22Rv1 (cell line): ENCODE data around the gene NPNT.

ENCODE experiments used
- H3K27ac ChIP-seq: fragments of 450-650 bp; 2 replicates; pipeline ENCODE4 v1.5.1; 2017
- ZFX ChIP-seq: fragments of 450-650 bp; IDR thresholded peaks from 2 replicates; pipeline ENCODE4 v1.6.1; 2017; ENCODE audit warnings: antibody characterized with exemption, borderline replicate concordance
- TF ChIP-seq, protein P1 (sequence below): fragments of 450-650 bp; IDR thresholded peaks from 2 replicates; pipeline ENCODE4 v1.5.1; 2017; ENCODE audit warnings: mild to moderate bottlenecking

NPNT gene

DNA sequence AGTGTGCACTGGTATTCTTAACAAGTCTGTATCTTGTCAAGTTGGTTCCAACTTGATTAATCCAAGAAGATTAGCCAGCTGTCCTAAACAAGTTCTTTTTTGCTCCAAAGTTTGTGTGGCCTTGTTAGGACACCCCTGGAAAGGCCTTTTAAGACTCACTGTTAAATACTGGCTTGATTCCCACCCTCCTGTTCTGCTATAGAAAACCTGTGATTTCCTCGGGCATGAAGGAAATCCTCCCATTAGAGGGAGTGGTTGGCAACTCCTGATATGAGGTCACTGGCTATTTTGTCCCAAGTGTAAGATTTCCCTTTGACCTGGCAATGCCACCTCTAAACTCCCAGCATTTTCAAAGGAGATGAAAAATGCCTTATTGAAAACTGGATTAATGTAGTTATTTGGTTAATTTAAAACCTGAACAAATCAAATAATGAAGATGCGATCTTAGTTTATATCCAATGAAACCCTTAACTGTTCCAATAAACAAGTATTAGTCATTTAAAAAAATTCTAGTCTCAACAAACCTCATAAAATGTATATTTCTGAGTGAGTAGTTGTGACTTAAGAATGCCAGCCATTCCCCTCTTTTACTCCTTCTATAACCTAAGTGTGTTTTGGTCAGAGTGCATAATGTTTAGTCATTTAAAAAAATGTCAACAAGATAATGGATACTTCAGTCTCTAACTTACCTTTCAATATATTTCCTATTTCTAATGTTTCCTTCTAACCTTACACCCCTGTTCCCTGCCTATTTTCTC lies 94.4 kb downstream of the NPNT start:
- no peak for TF ChIP-seq ZFX
- TF ChIP-seq, protein P1, sequence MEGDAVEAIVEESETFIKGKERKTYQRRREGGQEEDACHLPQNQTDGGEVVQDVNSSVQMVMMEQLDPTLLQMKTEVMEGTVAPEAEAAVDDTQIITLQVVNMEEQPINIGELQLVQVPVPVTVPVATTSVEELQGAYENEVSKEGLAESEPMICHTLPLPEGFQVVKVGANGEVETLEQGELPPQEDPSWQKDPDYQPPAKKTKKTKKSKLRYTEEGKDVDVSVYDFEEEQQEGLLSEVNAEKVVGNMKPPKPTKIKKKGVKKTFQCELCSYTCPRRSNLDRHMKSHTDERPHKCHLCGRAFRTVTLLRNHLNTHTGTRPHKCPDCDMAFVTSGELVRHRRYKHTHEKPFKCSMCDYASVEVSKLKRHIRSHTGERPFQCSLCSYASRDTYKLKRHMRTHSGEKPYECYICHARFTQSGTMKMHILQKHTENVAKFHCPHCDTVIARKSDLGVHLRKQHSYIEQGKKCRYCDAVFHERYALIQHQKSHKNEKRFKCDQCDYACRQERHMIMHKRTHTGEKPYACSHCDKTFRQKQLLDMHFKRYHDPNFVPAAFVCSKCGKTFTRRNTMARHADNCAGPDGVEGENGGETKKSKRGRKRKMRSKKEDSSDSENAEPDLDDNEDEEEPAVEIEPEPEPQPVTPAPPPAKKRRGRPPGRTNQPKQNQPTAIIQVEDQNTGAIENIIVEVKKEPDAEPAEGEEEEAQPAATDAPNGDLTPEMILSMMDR = no peak
- no peak overlapping the region for H3K27ac ChIP-seq

DNA sequence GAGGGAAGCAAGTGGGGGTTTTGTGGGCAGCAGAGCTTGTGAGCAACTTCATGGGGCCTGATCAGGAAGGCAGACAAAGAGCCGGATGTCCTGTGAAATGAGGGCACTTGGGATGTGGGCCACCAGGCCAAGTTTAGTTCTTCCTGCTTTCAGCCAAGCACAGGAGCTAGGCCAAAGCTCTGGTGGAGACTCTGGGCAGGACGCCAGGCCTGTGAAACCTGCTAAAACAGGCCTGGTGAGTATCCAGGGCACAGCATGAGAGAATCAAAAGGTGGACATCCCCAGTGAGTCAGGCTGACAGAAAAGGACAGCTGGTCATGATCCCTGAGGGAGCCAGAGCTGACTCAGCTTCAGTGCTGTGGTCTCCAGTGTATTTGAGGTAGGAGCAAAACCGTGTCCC lies 95.7 kb downstream of the NPNT start:
- TF ChIP-seq, protein P1 = no peak
- no peak for TF ChIP-seq ZFX

DNA sequence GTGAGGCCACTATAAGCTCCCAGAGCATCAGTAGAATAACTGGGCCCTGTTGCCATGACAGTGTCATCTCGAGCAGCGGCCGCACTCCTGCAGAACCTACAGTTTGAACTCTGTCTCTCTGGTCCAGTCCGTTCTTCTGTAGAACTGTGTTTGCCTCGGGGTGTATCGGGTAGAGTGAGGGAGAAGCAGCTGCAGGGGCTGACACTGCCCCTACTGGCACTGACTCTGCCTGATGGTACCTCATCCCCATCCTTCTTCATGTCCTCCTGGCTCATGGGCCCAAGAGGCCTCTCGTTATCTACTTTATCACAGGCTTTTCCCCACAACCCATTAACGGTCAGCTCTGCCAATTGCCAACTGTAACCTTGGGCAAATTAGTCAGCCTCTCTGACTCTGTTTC lies 96.5 kb downstream of the NPNT start:
- H3K27ac ChIP-seq = no peak overlapping the region
- no peak for TF ChIP-seq ZFX
- TF ChIP-seq, protein P1 = no peak

More for the DNA sequence above, 95.7 kb downstream of the NPNT start:
- 0 out of 2 replicates have a peak overlapping the region, but pooled peaks have one; percentile 15 for H3K27ac ChIP-seq

DNA sequence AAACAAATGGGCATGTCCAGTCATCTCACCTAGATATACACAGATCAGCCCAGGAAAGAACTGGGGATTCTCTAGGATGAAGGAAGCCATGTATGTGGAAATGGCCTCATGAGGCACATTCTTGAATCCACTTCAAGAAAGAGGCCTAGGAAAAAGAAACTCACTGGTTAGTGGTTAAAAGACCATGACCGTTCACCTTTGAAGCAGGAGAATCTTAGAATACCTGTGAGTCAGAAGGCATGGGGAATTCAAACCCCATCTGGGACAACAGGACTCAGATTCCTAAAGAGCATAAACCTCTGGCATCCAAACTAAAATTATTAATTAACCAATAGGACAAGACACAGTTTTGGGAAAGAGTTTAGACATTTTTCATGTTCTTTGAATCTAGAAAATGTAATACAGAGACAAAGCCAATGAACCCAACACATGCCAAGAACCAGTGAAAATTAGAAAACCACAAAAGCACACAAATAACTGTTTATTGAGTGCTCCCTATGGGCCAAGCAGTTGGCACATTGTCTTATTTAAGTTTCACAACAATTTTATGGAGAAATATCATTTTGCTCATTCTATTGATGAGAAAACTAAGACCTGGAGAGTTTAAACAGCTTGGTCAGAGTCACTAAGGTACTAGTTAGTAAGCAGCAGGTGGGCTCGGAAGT lies 97.5 kb downstream of the NPNT start:
- TF ChIP-seq, protein P1 = no peak
- TF ChIP-seq ZFX = no peak
- H3K27ac ChIP-seq = no peak overlapping the region

DNA sequence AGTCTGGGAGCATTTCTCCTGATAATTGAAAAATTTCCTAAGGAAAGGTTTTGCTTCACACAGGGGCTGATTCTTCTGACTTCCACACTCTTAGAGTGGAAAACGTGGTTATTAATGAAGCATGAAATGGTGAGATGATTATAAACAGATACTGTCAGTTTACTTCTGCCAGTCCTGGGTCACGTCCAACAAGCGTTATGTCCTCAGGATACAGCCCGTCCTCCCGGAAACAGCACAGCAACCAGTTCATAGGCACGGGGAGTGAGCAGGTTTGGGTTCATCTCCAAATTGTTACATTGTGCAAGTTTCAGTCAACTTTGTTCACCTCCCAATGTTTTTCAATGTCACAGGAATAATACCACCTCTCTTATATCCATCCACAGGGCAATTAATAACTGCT lies 98.8 kb downstream of the NPNT start:
- H3K27ac ChIP-seq = peak overlapping the region; percentile 50
- no peak for TF ChIP-seq ZFX

DNA sequence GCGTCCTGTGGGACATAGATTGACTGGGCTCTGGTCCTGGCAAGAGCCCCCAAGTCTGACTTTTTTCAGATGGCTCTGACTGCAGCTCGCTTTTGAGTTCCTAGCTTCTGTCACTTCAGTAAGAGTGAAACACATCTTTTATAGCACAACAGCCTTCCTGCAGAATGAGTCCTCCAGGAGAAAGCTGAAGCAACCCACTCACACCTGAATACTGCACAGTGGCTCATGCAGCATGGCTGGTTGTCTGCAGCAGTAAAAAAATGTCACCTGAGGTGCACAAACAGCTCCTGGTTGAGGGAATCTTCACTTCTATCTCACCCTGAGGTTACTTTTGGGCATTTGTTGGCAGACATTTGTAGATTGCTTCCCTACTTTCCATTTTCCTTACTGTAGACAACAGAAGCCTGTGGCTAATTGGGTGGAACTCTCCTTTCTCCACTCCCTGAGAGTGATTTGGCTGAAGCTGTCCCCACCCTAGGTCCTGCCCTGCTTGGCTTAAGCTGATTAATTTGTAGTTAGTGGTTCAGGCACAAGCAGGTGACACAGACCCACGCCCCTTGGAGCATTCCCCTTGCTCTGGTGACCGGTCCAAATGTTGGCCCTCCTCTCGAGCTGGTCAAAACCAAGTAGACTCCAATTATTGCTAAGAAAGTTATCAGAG lies 99.7 kb downstream of the NPNT start:
- TF ChIP-seq, protein P1 = no peak
- no peak for TF ChIP-seq ZFX
- H3K27ac ChIP-seq = peak overlapping the region; percentile 50; the same call in 1 of the 2 replicates

DNA sequence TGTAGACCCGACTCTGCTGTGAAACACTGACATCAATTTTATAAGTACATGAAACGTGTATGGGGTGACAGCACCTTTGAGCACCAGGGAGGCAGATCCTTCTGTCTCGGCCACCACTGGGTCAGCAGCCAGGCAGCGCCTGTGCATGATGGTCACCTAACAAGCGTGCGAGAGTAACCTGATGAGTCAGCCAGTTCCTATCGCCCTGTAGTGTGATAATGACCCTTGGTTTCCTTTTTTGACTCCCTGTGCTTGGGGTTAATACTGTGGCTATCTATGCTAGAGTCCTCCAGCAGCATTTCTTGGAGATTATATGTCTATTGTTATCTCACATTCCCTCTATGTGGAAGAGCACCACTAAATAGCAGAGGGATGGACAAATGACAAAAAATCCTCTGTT lies 101.6 kb downstream of the NPNT start:
- H3K27ac ChIP-seq = no peak overlapping the region
- TF ChIP-seq, protein P1 = no peak
- no peak for TF ChIP-seq ZFX
